ENCODE measurements around the gene ARRDC1. TPM values are rescaled to one million over a fixed set of nuclear protein-coding genes. Genes with fewer than 3 reads are reported as not detected.
"Not testable (repeated sequence)": the region's sequence is repeated elsewhere in the genome, so short reads cannot be mapped to it uniquely, and the experiment has no call there.

ARRDC1 gene
- polyA plus RNA-seq, 1 experiment, result 46.1 TPM

GRCh38 chr9:137590123-137590468, 15.4 kb upstream of the ARRDC1 start:
- Histone ChIP-seq H3K4me3 (ENCODE audit: low read depth, low read length) (peak overlapping the region; percentile 70), H3K36me3 (ENCODE audit: control insufficient read depth, insufficient read depth, low read length) (peaks cover 19% of the 10 kb centered on the region), H3K27me3 (ENCODE audit: control insufficient read depth, insufficient read depth, low read length) (no peaks in the 10 kb centered on the region)
- TF ChIP-seq, protein P1, sequence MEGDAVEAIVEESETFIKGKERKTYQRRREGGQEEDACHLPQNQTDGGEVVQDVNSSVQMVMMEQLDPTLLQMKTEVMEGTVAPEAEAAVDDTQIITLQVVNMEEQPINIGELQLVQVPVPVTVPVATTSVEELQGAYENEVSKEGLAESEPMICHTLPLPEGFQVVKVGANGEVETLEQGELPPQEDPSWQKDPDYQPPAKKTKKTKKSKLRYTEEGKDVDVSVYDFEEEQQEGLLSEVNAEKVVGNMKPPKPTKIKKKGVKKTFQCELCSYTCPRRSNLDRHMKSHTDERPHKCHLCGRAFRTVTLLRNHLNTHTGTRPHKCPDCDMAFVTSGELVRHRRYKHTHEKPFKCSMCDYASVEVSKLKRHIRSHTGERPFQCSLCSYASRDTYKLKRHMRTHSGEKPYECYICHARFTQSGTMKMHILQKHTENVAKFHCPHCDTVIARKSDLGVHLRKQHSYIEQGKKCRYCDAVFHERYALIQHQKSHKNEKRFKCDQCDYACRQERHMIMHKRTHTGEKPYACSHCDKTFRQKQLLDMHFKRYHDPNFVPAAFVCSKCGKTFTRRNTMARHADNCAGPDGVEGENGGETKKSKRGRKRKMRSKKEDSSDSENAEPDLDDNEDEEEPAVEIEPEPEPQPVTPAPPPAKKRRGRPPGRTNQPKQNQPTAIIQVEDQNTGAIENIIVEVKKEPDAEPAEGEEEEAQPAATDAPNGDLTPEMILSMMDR (IDR thresholded peaks at IDR 0.05; ENCODE audit: insufficient read depth, low read depth, low read length), result no peak
- no peak for DNase-seq (ENCODE audit: low read depth)
- ChIA-PET POLR2A (no interaction called here), CTCF (interaction anchor here (1.5 kb wide), 1 partner anchor 55 kb away, joined by 4 read pairs; no protein-coding TSS in a partner anchor)

DNA sequence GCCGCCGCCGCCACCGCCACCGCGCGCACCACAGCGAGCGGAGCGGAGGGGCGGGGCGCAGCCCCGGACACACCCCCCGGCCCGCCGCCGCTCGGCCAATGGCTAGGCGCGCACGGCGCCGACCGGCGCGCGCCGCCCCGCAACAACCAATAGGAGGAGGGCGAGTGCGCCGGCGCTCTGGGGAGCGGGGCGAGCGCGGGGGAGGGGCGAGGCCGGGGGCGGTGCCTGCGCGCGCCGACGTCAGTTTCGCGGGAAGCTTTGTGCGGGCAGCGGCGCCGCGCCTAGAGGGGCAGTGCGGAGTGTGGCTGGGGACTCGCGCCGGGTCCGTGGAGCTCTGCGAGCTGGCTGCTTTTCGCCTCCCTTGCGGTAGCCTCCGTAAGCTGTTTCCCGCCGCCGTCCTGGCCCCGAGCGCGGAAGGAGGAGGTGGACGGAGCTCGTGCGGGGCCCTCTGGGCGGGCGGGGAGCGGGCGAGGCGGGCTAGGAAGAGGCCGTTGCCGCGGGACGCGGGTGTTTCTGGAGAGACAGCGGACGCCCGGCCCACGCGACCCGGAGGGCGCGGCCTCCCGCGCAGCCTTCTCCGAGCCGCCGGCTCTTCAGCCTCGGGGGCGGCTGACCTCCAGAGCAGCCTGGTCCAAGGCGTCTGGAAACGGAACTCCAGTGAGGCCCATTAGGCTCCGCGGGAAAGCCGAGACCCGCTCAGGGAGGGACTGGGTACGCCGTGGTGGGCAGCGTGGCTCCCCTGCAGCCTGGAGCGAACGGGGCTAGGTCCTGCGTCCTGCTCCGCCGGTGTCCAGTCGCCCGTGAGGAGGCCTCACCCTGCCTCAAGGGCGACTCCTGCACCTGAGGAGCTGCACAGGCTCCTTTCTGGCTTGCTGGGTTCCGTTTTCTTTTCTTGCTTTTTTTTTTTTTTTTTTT, 14.8 kb upstream of the ARRDC1 start, which contains the start of gene ZMYND19:
Gene ZMYND19 (minus strand): TSS at position 44 of the 915 bp plus-strand sequence. CDS start 249 bp downstream, outside the sequence.
- Histone ChIP-seq H3K27me3 (ENCODE audit: control insufficient read depth, insufficient read depth, low read length) (no peaks in the 10 kb centered on the region), H3K4me3 (ENCODE audit: low read depth, low read length) (peak within 1 kb of the TSS; percentile 86), H3K36me3 (ENCODE audit: control insufficient read depth, insufficient read depth, low read length) (peaks cover 17% of the 10 kb centered on the region)
- POLR2A ChIA-PET, result no interaction called here
- CTCF ChIA-PET, result interaction anchor here (1.5 kb wide), 1 partner anchor 55 kb away, joined by 4 read pairs; no protein-coding TSS in a partner anchor
- DNase-seq (ENCODE audit: low read depth), result no peak
- TF ChIP-seq, protein P1 (IDR thresholded peaks at IDR 0.05; ENCODE audit: insufficient read depth, low read depth, low read length), result no peak

DNA sequence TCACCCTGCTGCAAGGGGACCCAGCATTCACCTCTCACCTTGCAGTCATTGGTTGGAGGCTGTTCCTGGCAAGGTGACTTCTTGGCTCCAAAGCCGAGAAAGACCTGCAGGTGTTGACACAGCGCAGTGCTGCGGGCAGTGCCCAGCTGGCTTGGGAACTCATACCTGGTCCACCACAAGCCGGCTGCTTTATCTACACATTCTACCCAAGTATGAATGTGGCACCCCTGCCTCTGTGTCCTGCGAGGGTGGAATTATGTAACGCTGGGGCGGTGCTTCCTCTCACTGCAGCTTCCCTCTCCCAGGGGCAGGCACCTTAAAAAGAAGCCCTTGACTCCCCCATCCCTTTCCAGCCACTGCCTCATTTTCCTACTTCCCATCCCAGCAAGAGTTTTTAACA, 12.7 kb upstream of the ARRDC1 start:
- DNase-seq (ENCODE audit: low read depth), result no peak
- ChIA-PET CTCF (interaction anchor here (1.4 kb wide), 1 partner anchor 14 kb away, joined by 3 read pairs; the partner anchor contains the start of gene DPH7), POLR2A (no interaction called here)
- H3K27me3 ChIP-seq (ENCODE audit: control insufficient read depth, insufficient read depth, low read length), result no peaks in the 10 kb centered on the region
- no peak overlapping the region for H3K4me3 ChIP-seq (ENCODE audit: low read depth, low read length)
- H3K36me3 ChIP-seq (ENCODE audit: control insufficient read depth, insufficient read depth, low read length), result peaks cover 6% of the 10 kb centered on the region
- TF ChIP-seq, protein P1 (IDR thresholded peaks at IDR 0.05; ENCODE audit: insufficient read depth, low read depth, low read length), result no peak

DNA sequence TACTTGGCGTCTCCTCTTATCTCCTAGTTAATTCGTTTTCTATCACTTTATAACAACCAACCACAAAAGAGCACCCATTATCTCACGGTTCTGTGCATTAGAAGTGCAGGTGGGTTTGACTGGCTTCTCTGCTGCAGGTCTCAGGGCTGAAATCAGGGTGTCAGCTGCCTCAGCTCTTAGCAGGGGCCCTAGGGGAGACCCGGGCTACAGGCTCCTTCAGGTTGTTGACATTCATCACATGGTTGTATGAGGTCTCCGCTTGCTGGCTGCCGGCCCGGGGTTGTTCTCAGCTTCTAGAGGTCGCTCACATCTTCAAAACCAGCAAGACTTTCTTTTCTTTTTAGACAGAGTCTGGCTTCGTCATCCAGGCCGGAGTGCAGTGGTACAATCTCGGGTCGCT, 12.3 kb upstream of the ARRDC1 start:
- peaks cover 3% of the 10 kb centered on the region for H3K36me3 ChIP-seq (ENCODE audit: control insufficient read depth, insufficient read depth, low read length)
- no peak overlapping the region for H3K4me3 ChIP-seq (ENCODE audit: low read depth, low read length)
- H3K27me3 ChIP-seq (ENCODE audit: control insufficient read depth, insufficient read depth, low read length), result no peaks in the 10 kb centered on the region
- TF ChIP-seq, protein P1 (IDR thresholded peaks at IDR 0.05; ENCODE audit: insufficient read depth, low read depth, low read length), result no peak
- ChIA-PET CTCF (interaction anchor here (1.4 kb wide), 1 partner anchor 14 kb away, joined by 3 read pairs; the partner anchor contains the start of gene DPH7), POLR2A (no interaction called here)
- DNase-seq (ENCODE audit: low read depth), result no peak

- CTCF ChIA-PET; H3K27me3 ChIP-seq (ENCODE audit: control insufficient read depth, insufficient read depth, low read length); DNase-seq (ENCODE audit: low read depth); H3K36me3 ChIP-seq (ENCODE audit: control insufficient read depth, insufficient read depth, low read length); POLR2A ChIA-PET; H3K4me3 ChIP-seq (ENCODE audit: low read depth, low read length): not testable (repeated sequence)
These were observed 8.9 kb upstream of the ARRDC1 start for GRCh38 chr9:137596577-137596976.

Measured in BJ (cell line).